SKM-1 treated with dmso at 0.1 percent for 144 hours (cell line): ENCODE data around the gene RBMS2.
A peak's percentile ranks its signal among the peaks of the same experiment; 100 is the strongest.

Source experiments
- DNase-seq: peaks from one replicate; lab custom pipeline; 2025; ENCODE audit not compliant: unreplicated experiment; lab: John Stamatoyannopoulos, UW

Gene RBMS2

DNA sequence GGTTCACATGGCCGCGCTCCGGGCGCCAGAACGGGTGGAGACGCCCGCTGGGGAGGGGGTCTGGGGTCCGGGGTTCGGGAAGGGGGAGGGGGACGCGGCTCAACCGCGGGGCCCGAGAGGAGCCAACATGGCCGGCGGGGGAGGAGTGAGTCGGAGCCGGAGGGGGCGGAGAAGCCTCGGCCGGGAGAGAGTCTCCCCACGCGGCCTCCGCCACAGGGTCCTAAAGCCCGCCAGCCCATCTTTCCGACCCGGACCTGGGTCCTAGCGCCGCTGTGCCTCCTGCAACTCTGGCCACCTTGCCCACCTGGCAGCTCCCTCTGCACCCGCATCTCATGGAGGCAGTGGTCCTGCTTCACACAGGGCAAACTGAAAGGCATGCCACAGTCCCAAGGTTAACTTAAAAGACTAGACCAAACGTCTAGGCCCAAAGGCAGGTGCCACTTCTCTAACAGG, 108.6 kb downstream of the RBMS2 start, which contains the start of gene BAZ2A:
TSS of gene BAZ2A (minus strand) at position 147 of the 453 bp plus-strand sequence. CDS start 12,796 bp downstream, outside the sequence.
- peak; percentile 52 for DNase-seq

DNA sequence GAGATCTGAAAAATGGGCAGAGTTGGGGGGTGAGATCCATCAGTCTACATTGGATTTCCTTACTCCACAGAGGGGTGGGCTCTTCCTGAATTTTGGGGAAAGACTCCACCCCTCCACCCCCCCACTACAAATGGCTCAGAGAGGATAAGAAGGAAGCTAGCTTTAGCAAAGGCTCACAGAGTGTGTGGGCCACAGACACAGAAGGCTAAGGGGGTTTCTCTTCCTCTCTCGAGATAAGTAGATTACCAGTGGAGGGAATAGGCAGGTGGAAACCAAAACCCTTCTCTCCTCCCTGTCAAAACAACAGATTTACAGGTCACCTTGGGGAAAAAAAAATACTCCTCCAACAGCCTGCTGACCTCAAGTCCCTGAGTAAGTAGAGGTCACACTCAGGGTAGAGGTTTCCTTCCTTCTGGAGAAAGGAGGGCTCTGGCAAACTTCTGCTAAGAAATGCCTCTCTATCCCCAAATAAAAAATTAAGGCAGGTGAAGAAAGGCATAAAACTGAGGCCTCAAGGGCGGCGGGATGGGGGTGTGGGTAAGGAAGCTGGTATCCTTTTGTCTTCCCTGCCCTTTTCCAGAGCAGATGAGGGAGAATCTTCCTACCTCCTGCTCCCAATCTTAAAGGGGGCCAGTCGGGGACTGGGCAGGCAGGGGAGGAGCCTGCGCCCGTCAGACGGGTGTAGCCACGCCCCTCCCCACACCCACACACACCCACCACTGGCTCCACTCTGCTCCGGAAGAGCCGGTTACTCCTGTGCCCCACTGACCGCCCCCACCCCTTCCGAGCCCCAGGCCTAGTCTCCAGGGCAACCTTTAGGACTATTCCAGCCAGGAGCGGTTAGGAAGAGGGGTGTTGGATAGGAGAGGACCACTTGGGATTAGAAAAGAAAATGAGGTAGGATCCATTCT, 110.4 kb downstream of the RBMS2 start:
- DNase-seq, result no peak

DNA sequence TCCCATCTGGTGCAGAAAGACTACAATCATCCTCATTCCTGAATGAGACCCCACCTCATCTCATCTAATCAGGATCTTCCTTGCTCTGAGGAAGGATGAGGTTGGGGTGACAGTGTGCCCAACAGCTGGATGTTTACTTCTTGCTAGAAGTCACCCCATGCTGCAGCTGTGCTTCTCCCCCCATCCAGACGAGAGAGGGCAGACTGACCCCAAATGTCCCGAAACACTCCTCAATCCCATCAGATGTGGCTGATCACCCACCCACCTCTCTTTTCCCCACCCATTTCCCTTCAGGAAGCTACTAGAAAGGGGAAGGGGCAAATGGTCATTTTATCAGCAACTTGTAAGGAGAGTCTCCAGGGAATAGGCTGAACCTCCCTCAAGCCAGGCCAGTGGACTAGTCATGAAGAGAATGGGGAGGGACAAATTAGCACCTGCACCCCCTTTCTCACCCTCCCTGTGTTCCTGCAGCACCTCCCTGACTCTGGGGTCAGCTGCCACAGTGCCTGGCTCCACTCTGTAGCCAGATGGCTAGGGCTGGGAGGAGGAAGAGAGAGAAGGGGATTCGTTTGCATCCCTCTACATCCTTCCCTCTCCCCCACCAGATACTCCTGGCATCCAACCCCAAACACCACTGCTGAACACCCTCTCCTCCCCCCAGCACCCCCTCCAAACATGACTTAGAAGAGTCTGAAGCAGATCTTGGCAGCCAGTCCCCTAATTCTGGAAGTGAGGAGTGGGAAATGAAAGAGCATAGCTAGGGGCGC, 111.3 kb downstream of the RBMS2 start:
- DNase-seq, result no peak

DNA sequence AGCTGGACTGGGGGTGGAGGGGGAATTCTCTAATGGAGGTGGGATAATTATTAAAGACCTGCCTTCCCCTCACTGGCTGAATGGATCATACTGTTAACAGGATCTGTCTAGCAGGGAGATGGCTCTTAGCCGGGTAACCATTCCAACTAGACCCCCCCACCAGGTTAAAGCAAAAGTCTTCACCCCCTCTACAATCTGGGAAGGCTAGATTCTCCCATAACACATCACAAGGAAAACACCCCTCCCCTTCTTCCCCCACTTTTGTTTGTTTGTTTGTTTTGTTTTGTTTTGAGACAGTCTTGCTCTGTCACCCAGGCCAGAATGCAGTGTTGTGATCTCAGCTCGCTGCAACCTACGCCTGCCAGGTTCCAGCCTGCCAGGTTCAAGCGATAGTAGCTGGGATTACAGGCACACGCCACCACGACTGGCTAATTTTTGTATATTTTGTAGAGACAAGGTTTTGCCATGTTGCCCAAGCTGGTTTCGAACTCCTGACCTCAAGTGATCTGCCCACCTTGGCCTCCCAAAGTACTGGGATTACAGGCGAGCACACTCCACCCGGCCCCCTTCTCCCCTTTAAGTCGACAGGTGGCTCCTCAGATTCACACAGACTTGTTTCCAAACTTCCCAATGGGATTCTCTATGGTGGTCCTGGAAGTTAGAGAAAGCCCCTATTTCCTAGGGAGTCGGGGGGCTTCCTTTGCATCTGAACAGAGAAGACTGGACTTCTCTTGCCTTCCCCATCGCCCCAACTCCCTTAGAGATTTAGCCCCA, 112.0 kb downstream of the RBMS2 start:
- no peak for DNase-seq

DNA sequence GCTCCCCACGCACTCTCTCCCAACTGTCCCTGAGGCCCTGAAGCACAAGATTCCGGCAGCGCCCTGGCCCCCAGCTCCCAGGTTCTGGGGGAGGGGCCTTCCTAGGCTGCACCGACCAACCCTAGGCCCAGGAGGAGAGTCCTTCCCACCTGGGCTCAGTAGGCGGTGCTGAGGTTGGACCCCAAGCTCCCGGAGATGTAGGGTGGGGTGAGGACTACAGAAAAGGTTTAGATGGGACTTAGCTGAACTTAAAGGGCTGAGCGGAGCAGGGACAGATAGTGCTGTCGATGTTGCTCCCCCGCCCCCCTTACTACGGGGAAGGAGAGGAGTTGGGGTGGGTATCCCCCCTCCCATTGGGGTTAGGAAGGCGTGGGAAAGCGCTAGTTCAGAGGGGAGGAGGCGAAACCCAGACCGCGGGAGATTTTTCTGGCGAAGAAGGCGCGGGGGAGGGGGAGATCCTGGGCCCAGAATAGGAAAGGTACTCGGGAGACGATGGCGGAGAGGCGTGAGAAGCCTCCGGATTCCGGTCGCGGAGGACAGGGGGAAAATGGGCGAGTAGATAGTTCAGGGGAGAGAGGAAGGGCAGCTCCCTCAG, 112.7 kb downstream of the RBMS2 start:
- DNase-seq, result no peak

DNA sequence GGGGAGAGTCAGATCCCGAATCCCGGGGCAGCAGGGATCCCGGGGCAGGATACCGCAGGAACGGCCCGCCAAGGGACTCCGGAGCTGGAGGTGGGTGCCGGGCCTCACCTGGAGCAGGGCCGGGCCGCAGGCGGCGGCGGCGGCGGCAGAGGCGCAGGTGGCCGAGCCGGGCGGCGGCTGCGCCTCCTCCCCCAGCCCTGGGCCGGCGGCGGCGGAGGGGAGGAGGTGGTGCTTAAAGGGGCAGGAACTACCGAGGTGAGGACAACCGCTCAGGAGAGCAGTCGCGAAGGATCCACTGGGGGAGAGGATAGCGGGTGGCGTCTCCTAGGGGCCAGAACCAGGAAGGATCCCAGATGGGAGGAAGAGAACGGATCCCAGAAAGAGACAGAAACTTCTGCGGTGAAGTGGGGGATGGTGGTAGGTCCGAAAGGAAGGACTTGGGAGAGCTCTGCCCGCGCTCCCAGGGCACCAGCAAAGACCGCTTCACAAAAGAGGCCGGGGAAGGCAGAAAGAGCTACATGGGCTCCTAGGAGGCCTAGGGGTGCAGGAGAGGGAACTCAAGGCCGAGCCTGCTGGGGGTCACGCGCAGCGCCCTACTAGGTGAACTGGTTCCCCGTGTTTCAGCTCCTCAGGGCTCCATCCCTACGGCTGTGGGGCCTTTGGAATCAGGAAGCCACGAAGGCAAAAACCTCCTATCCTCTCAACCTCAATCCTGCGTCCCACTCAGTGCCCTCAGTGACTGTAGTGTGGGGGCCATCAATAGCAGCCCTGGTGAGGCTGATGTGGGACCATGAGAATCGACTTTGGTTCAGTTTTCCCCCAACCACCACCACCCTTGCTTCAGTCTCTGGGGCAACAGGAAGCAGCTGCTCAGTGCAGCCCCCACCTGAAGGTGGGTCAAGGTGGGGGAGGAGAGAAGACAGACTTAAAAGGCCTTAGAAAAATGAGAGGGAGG, 113.5 kb downstream of the RBMS2 start:
- peak; percentile 23 for DNase-seq

DNA sequence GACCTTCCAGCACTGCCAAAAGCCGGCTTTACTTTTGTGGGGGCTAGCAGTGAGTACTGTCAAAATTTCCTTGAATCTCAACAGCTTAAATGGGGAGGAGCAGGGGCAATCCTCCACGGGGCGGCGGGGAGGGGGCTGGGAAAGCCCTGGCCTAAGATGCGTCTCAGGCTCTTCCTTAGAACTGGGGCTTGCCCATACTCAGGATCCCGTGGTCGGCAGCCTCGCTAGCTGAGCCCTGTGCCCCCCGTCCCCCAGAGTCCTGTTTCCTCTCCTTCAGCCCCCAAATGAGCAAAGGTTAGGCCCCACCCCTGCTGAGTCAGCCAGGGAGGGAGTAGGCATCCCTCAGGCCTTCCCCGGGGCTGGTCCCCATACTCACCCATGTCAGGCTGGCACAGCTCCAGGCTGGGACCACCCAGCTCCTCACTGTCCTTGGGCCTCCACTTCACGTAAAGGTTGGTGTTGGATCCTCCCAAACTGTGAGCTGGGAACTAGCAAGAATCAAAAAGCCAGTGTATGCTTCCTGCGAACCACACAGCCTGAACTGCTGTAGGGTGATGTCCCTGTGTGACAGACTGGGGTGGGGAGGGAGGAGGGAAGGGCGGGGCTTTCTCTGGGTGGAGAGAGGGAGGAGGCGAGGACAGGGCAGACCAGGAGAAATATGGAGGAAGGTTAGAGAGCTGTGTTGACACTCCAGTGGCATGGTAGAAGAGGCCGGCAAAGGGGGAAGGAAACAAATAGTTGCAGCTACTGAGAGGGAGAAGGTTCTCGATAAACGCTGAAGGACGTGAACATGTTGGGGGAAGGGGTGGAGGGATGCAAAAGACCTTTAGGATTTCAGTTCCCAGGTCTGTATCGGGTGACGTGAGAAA, 114.4 kb downstream of the RBMS2 start:
- peak; percentile 59 for DNase-seq

DNA sequence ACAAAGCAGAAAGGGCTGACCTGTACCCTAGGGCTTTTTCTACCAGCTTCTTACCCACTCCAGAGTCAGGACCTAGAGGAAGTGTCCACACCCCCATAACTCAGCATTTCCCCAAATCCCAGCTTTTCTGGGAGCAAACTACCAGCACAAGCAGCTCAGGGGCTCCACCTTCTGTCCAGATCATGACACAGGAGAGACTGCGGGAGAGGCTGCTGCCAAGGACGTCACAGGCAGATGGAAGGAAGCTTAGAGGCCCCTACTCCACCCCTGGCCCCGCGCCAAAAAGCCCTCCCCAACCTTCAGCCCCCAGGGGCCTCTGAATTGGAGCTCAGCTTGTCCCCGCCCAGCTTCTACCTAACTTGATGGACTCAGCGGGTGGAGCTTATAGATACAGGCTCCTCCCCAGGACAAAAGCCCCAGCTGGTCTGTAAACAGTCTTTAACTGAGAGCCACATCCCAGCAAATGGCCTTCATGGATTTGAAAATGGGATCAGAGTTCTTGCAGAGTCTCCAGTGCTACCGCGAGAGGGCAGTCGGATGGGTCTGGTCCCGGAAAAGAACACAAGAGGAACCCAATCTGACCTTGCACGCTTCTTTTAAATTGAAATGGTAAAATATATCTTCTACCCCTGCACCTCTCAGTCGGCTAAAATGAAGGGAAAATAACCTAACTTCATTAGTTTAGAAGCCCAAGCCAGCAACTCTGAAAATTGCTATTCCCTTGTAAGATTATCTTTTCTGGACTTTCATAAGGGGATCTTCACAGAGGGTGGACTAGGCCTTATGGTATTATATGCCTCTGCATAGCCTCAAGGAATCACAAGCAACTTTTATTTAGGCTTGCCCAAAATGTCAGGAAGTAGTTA, 115.3 kb downstream of the RBMS2 start:
- peak; percentile 68 for DNase-seq

DNA sequence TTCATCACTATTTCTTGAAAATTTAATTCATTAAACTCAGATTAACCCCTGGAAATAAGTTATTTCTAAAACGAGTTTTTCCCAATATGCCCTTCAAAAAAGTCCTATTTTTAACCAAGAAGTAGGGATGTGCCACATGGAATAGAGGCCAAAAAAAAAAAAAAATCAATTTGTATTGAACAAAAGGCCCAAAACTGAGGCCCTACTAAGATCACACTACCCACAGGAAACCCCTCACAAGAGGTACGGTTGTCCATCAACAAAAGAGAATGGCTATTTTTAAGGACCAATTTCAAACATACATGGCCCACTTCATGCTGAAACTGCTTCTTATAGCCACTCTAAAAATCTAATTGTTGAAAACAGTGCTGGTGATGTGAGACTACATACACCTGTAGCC, 116.0 kb downstream of the RBMS2 start:
- DNase-seq, result no peak

DNA sequence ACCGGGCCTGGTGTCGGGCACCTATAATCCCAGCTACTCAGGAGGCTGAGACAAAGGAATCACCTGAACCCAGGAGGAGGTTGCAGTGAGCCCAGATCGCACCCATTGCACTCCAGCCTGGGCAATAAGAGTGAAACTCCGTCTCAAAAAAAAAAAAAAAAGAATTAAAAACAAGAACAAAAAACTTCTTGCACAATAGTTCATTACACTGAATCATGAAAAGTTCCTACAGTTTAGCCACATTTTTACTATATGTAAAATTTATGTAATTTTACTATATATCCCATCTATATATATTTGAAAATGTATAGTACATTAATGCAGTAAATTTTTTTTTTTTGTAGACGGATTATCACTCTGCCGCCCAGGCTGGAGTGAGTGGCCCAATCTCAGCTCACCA, 119.6 kb downstream of the RBMS2 start:
- DNase-seq, result no peak

DNA sequence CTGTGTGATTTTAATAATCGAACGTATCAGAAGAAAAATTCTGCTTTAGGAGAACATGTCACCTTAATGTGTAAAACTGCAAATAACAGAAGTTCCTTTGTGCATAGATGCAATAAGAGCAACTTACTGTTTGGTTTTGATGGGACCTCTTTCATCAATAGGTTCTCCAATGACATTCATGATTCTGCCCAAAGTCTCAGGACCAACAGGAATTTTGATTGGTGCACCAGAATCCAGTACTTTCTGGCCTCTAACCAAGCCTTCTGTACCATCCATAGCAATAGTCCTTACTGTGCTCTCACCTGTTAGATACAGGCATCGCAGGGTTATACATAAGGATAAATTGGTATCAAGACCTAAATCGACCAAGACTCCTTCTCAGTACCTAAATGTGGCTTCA, 123.0 kb downstream of the RBMS2 start:
- no peak for DNase-seq

DNA sequence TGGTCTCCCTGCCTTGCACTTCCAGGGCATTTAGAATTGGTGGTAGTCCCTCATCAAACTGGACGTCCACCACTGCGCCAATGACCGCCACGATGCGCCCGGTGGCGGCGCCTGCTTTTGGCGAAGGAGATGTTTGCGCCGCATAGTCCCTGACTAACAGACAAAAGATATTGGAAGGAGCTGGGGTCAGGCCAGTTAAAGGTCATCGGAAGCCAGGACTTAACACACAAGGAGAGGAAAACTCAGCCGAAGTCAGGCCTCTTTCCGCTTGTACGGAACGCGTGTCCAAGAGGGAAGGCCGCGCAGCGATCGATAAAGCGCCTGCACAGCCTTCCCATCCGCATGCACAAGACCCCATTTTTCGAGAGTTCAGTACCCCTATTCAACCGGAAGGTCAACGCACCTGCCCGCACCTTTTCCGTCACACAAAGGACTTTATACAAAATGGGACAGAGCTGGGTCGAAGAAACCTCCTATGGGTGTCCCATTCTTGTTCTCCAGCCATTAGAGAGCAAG, 123.6 kb downstream of the RBMS2 start:
- no peak for DNase-seq
